Caco-2 (cell line): Measurements from ENCODE around the gene COQ6. TPM values are rescaled to one million over a fixed set of nuclear protein-coding genes. Genes with fewer than 3 reads are reported as not detected.

Experiments
- BruUV-seq: library from RNA; stranded (reverse); fragments of 400-500 nt; replicated peaks from 2 replicates; lab custom pipeline; 2021; lab: Mats Ljungman, UMichigan
- CTCF ChIA-PET: fragments of 300-600 bp; sonication (Branson Sonifier 250); formaldehyde crosslinking; loops from one replicate; lab custom pipeline; 2022; ENCODE audit warnings: antibody characterized with exemption; lab: Charles Lee
- POLR2A ChIA-PET: fragments of 300-600 bp; sonication (Branson Sonifier 250); formaldehyde crosslinking; loops from one replicate; lab custom pipeline; 2022; ENCODE audit warnings: antibody characterized with exemption; lab: Charles Lee
- DNase-seq, 2 experiments: peaks; one replicate each; pipeline versions ENCODE4 v3.0.0 to v3.0.0-alpha.2; 2020 to 2022
- H3K27me3 ChIP-seq: replicated peaks from 2 replicates; pipeline ENCODE4 v1.6.0; 2011; ENCODE audit warnings: low read length; ENCODE audit not compliant: control insufficient read depth, insufficient read depth
- H3K36me3 ChIP-seq: 2 replicates; pipeline ENCODE4 v1.5.1; 2011; ENCODE audit warnings: low read length; ENCODE audit not compliant: control insufficient read depth, insufficient read depth
- H3K4me1 ChIP-seq: fragments of 250-450 bp; sonication (Bioruptor Pico); 2 replicates; pipeline ENCODE4 v1.5.1; 2020; ENCODE audit warnings: mild to moderate bottlenecking
- H3K4me3 ChIP-seq: 2 replicates; pipeline ENCODE4 v1.5.1; 2011; ENCODE audit warnings: low read depth, mild to moderate bottlenecking, control low read depth, low read length
- H3K9me3 ChIP-seq: fragments of 250-450 bp; sonication (Bioruptor Pico); 2 replicates; pipeline ENCODE4 v1.5.1; 2020; ENCODE audit warnings: mild to moderate bottlenecking, moderate library complexity
- H3K27ac Mint-ChIP-seq: one replicate; pipeline ENCODE4 v1.8.0; 2022; ENCODE audit warnings: mixed read lengths; ENCODE audit not compliant: unreplicated experiment
- H3K27me3 Mint-ChIP-seq: one replicate; pipeline ENCODE4 v1.8.0; 2022; ENCODE audit warnings: mixed read lengths; ENCODE audit not compliant: insufficient read depth, unreplicated experiment
- H3K36me3 Mint-ChIP-seq: one replicate; pipeline ENCODE4 v1.8.0; 2022; ENCODE audit warnings: mild to moderate bottlenecking, mixed read lengths; ENCODE audit not compliant: insufficient read depth, unreplicated experiment
- H3K4me1 Mint-ChIP-seq: one replicate; pipeline ENCODE4 v1.8.0; 2022; ENCODE audit warnings: low read depth, mixed read lengths; ENCODE audit not compliant: unreplicated experiment
- H3K4me3 Mint-ChIP-seq: one replicate; pipeline ENCODE4 v1.8.0; 2022; ENCODE audit warnings: mild to moderate bottlenecking, moderate library complexity, mixed read lengths; ENCODE audit not compliant: unreplicated experiment
- H3K9me3 Mint-ChIP-seq: one replicate; pipeline ENCODE4 v1.8.0; 2022; ENCODE audit warnings: mixed read lengths; ENCODE audit not compliant: unreplicated experiment
- intact Hi-C: fragments of 100-400 bp; cut with micrococcal nuclease; formaldehyde crosslinking; loops from one replicate; pipeline ENCODE4 v1.10.0; 2022; ENCODE audit not compliant: unreplicated experiment
- total RNA-seq: library from RNA; stranded (reverse); gene quantifications from 2 replicates; pipeline ENCODE4 v1.2.3, GENCODE V29; 2022
- TF ChIP-seq, protein P1 (sequence below), 2 experiments: fragments of 200-600 bp in 1 of 2; IDR thresholded peaks; 1 replicate in 1 of 2; 2 replicates in 1 of 2; pipeline versions ENCODE4 v1.5.1 to v1.8.0; 2011 to 2022; ENCODE audit warnings: antibody characterized with exemption in 1 of 2, control low read depth in 1 of 2, inconsistent platforms in 1 of 2, low read depth in 1 of 2, low read length in 1 of 2, mild to moderate bottlenecking in 1 of 2, moderate library complexity in 1 of 2; ENCODE audit not compliant: insufficient read depth in 1 of 2, severe bottlenecking in 1 of 2, unreplicated experiment in 1 of 2

The COQ6 gene
- total RNA-seq, 1 experiment from 2014 or later, result 21.3 TPM

DNA sequence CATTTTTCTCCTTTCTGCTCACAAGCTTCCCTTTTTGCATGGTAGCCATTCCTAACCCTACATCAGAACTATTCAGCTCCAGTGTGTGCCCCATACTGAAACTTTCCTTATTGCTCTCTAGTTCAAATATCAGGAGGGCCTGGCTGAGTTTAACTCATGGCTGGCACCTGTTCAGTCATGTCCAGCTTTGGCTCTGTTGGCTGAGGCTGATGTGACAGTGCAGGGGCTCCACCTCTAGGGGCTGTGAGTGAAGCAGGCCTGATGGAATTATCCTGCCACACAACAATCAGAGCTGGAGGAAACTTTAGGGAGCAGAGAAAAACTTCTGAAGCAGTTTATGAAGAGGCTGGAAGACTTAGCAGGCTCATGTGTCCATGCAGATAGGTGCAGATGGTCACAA is 8.5 kb downstream of the COQ6 start:
- no peaks in the 10 kb centered on the region for H3K4me1 Mint-ChIP-seq
- TF ChIP-seq, protein P1, sequence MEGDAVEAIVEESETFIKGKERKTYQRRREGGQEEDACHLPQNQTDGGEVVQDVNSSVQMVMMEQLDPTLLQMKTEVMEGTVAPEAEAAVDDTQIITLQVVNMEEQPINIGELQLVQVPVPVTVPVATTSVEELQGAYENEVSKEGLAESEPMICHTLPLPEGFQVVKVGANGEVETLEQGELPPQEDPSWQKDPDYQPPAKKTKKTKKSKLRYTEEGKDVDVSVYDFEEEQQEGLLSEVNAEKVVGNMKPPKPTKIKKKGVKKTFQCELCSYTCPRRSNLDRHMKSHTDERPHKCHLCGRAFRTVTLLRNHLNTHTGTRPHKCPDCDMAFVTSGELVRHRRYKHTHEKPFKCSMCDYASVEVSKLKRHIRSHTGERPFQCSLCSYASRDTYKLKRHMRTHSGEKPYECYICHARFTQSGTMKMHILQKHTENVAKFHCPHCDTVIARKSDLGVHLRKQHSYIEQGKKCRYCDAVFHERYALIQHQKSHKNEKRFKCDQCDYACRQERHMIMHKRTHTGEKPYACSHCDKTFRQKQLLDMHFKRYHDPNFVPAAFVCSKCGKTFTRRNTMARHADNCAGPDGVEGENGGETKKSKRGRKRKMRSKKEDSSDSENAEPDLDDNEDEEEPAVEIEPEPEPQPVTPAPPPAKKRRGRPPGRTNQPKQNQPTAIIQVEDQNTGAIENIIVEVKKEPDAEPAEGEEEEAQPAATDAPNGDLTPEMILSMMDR (IDR thresholded peaks at IDR 0.05; ENCODE audit: insufficient read depth in 1 of 2, low read depth in 1 of 2, low read length in 1 of 2, severe bottlenecking in 1 of 2, unreplicated experiment in 1 of 2), result peak in 1 of 2 experiments; percentile 20
- intact Hi-C loops, result no loop called here
- ChIA-PET POLR2A (no interaction called here), CTCF (interaction anchor here (0.9 to 1.8 kb wide), 3 partner anchors 9 to 68 kb away, joined by 3 to 5 read pairs (median 4); partner anchors contain the start of genes COQ6 and FAM161B)
- H3K36me3 Mint-ChIP-seq, result peaks cover 19% of the 10 kb centered on the region
- BruUV-seq, result no TSS peak
- no peaks in the 10 kb centered on the region for H3K9me3 Mint-ChIP-seq
- no peak overlapping the region for H3K4me3 Mint-ChIP-seq
- Histone ChIP-seq H3K4me1 (no peaks in the 10 kb centered on the region), H3K4me3 (no peak overlapping the region), H3K36me3 (0 out of 2 replicates have a peak, but pooled peaks cover 2% of the 10 kb centered on the region), H3K9me3 (no peaks in the 10 kb centered on the region), H3K27me3 (no peaks in the 10 kb centered on the region)
- no peaks in the 10 kb centered on the region for H3K27me3 Mint-ChIP-seq
- no peak overlapping the region for H3K27ac Mint-ChIP-seq
- no peak for DNase-seq

DNA sequence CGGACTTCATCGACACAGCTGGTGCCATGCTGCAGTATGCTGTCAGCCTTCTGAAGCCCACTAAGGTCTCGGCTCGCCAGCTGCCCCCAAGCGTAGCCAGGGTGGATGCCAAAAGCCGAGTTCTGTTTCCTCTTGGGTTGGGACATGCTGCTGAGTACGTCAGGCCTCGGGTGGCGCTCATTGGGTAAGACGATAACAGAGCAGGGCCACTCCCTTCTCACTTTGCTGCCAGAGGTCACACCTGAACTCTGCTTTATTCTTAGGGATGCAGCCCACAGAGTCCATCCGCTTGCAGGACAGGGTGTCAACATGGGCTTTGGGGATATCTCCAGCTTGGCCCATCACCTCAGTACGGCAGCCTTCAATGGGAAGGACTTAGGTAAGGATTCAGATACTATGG is 11.1 kb downstream of the COQ6 start:
- Mint-ChIP-seq H3K9me3 (no peaks in the 10 kb centered on the region), H3K36me3 (peaks cover 23% of the 10 kb centered on the region), H3K27ac (no peak overlapping the region), H3K27me3 (no peaks in the 10 kb centered on the region), H3K4me3 (no peak overlapping the region), H3K4me1 (no peaks in the 10 kb centered on the region)
- BruUV-seq, result no TSS peak
- DNase-seq, result no peak
- POLR2A ChIA-PET, result no interaction called here
- TF ChIP-seq, protein P1 (IDR thresholded peaks at IDR 0.05; ENCODE audit: insufficient read depth in 1 of 2, low read depth in 1 of 2, low read length in 1 of 2, severe bottlenecking in 1 of 2, unreplicated experiment in 1 of 2), result no peak
- intact Hi-C loops, result no loop called here
- no peaks in the 10 kb centered on the region for H3K4me1 ChIP-seq
- 0 out of 2 replicates have a peak, but pooled peaks cover 2% of the 10 kb centered on the region for H3K36me3 ChIP-seq
- no peaks in the 10 kb centered on the region for H3K9me3 ChIP-seq
- CTCF ChIA-PET, result no interaction called here
- H3K4me3 ChIP-seq, result no peak overlapping the region
- H3K27me3 ChIP-seq, result no peaks in the 10 kb centered on the region

DNA sequence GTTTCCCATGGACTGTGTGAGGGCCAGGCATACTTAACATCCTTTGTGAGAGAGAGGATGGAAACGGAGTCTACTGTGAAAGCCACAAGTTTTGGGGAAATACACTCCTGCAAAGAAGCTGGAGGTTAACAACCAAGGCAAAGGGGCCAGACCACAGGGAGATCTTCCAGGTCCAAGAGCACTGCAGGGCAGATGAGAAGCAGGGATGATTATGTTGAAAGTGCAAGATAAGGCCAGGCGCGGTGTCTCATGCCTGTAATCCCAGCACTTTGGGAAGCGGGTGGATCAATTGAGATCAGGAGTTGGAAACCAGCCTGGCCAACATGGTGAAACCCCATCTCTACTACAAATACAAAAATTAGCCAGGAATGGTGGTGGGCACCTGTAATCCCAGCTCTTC is 15.1 kb downstream of the COQ6 start:
- no TSS peak for BruUV-seq
- no peaks in the 10 kb centered on the region for H3K27me3 ChIP-seq
- H3K36me3 Mint-ChIP-seq, result peaks cover 7% of the 10 kb centered on the region

More for the DNA sequence above, 15.1 kb downstream of the COQ6 start:
- ChIA-PET CTCF (no interaction called here), POLR2A (no interaction called here)
- Histone ChIP-seq H3K4me3 (no peak overlapping the region), H3K9me3 (no peaks in the 10 kb centered on the region), H3K4me1 (no peaks in the 10 kb centered on the region), H3K36me3 (no peaks in the 10 kb centered on the region)
- no peaks in the 10 kb centered on the region for H3K9me3 Mint-ChIP-seq
- TF ChIP-seq, protein P1 (IDR thresholded peaks at IDR 0.05; ENCODE audit: insufficient read depth in 1 of 2, low read depth in 1 of 2, low read length in 1 of 2, severe bottlenecking in 1 of 2, unreplicated experiment in 1 of 2), result no peak
- H3K27me3 Mint-ChIP-seq, result no peaks in the 10 kb centered on the region
- intact Hi-C loops, result no loop called here
- H3K4me3 Mint-ChIP-seq, result no peak overlapping the region
- no peak overlapping the region for H3K27ac Mint-ChIP-seq
- no peaks in the 10 kb centered on the region for H3K4me1 Mint-ChIP-seq
- no peak for DNase-seq
